Activated CD4-positive, alpha-beta T cell treated with anti-CD3 and anti-CD28 coated beads for 36 hours (primary cell): ENCODE data around the gene SEMA4D. TPM values are rescaled to one million over a fixed set of nuclear protein-coding genes. Genes with fewer than 3 reads are reported as not detected.
"Not testable (repeated sequence)": the region's sequence is repeated elsewhere in the genome, so short reads cannot be mapped to it uniquely, and the experiment has no call there.

Experiments used
- ATAC-seq: fragments of 200-7000 bp; cut with Tn5 transposase; one replicate; pipeline ENCODE4 v1.10.0; 2021; ENCODE audit warnings: mild to moderate bottlenecking, moderate library complexity
- CTCF ChIA-PET: fragments of 350-600 bp; sonication (Branson Sonifier 250); formaldehyde crosslinking; loops from one replicate; lab custom pipeline; 2021; ENCODE audit warnings: antibody characterized with exemption; lab: Charles Lee
- POLR2A ChIA-PET: fragments of 350-600 bp; sonication (Branson Sonifier 250); formaldehyde crosslinking; loops from one replicate; lab custom pipeline; 2021; ENCODE audit warnings: antibody characterized with exemption, inconsistent platforms; lab: Charles Lee
- DNase-seq: peaks from one replicate; pipeline ENCODE4 v3.0.0-alpha.2; 2020
- H3K27ac Mint-ChIP-seq: one replicate; pipeline ENCODE4 v1.8.0; 2021; ENCODE audit warnings: mixed read lengths
- H3K27me3 Mint-ChIP-seq: one replicate; pipeline ENCODE4 v1.8.0; 2021; ENCODE audit warnings: mixed read lengths
- H3K36me3 Mint-ChIP-seq: one replicate; pipeline ENCODE4 v1.8.0; 2021; ENCODE audit warnings: low read depth, mixed read lengths
- H3K4me1 Mint-ChIP-seq: one replicate; pipeline ENCODE4 v1.8.0; 2021; ENCODE audit warnings: mixed read lengths
- H3K4me3 Mint-ChIP-seq: one replicate; pipeline ENCODE4 v1.8.0; 2021; ENCODE audit warnings: mild to moderate bottlenecking, moderate library complexity, mixed read lengths
- H3K9me3 Mint-ChIP-seq: one replicate; pipeline ENCODE4 v1.8.0; 2021; ENCODE audit warnings: low read depth, mixed read lengths
- intact Hi-C, 2 experiments: fragments of 100-400 bp; cut with DNase I in 1 of 2; cut with micrococcal nuclease in 1 of 2; formaldehyde crosslinking; loops; one replicate each; pipeline versions ENCODE4 v1.14.2 to v1.15.1; 2022 to 2024; cut with DNase I, micrococcal nuclease
- total RNA-seq, 2 experiments: library from RNA; stranded (reverse); gene quantifications; one replicate each; pipeline ENCODE4 v1.2.3, GENCODE V29; 2021

The SEMA4D gene
- total RNA-seq, 2 experiments from 2014 or later: 215 to 226 TPM

GRCh38 chr9:89347651-89348050 is 150.3 kb downstream of the SEMA4D start:
- Mint-ChIP-seq H3K36me3 (peaks cover 80% of the 10 kb centered on the region), H3K4me3 (no peak overlapping the region), H3K27me3 (no peaks in the 10 kb centered on the region), H3K4me1 (peaks cover 36% of the 10 kb centered on the region), H3K27ac (no peak overlapping the region), H3K9me3 (peaks cover 5% of the 10 kb centered on the region)
- DNase-seq (no peak), ATAC-seq (no peak)
- ChIA-PET POLR2A (interaction anchor here (0.8 to 1.0 kb wide), 2 partner anchors 10 to 15 kb away, joined by 3 read pairs; no protein-coding TSS in a partner anchor), CTCF (interaction anchor here (0.7 to 0.8 kb wide), 2 partner anchors 13 to 53 kb away, joined by 3 read pairs; no protein-coding TSS in a partner anchor)
- intact Hi-C loops: no loop called here

GRCh38 chr9:89346696-89347095 is 151.2 kb downstream of the SEMA4D start:
- DNase-seq: no peak
- peaks cover 83% of the 10 kb centered on the region for H3K36me3 Mint-ChIP-seq
- H3K4me3 Mint-ChIP-seq: no peak overlapping the region
- H3K4me1 Mint-ChIP-seq: peaks cover 35% of the 10 kb centered on the region
- intact Hi-C loops: no loop called here
- no peaks in the 10 kb centered on the region for H3K27me3 Mint-ChIP-seq
- ChIA-PET CTCF (no interaction called here), POLR2A (no interaction called here)
- H3K27ac Mint-ChIP-seq: no peak overlapping the region
- no peak for ATAC-seq
- H3K9me3 Mint-ChIP-seq: peaks cover 5% of the 10 kb centered on the region

- no peak overlapping the region for H3K4me3 Mint-ChIP-seq
- H3K27me3 Mint-ChIP-seq: no peaks in the 10 kb centered on the region
- H3K9me3 Mint-ChIP-seq: peaks cover 5% of the 10 kb centered on the region
- DNase-seq (no peak), ATAC-seq (no peak)
- intact Hi-C loops: no loop called here
- ChIA-PET CTCF (interaction anchor here (0.6 to 0.7 kb wide), 2 partner anchors 38 to 871 kb away, joined by 3 to 5 read pairs; no protein-coding TSS in a partner anchor), POLR2A (no interaction called here)
- H3K36me3 Mint-ChIP-seq: peaks cover 84% of the 10 kb centered on the region
- H3K27ac Mint-ChIP-seq: peak overlapping the region; percentile 33
- peaks cover 34% of the 10 kb centered on the region for H3K4me1 Mint-ChIP-seq
These were observed 152.4 kb downstream of the SEMA4D start for GRCh38 chr9:89345476-89345875.

GRCh38 chr9:89343812-89344211 is 154.1 kb downstream of the SEMA4D start:
- intact Hi-C loops, POLR2A ChIA-PET, ATAC-seq, H3K9me3 Mint-ChIP-seq, DNase-seq, H3K27me3 Mint-ChIP-seq, H3K4me3 Mint-ChIP-seq: not testable (repeated sequence)
- CTCF ChIA-PET: interaction anchor here (1.5 kb wide), 1 partner anchor 14 kb away, joined by 5 read pairs; no protein-coding TSS in a partner anchor
- H3K36me3 Mint-ChIP-seq: peaks cover 74% of the 10 kb centered on the region
- H3K4me1 Mint-ChIP-seq: peaks cover 50% of the 10 kb centered on the region
- H3K27ac Mint-ChIP-seq: peak overlapping the region; percentile 47

- Mint-ChIP-seq H3K4me3 (no peak overlapping the region), H3K27ac (no peak overlapping the region), H3K9me3 (peaks cover 5% of the 10 kb centered on the region), H3K27me3 (no peaks in the 10 kb centered on the region), H3K4me1 (peaks cover 57% of the 10 kb centered on the region), H3K36me3 (peaks cover 74% of the 10 kb centered on the region)
- DNase-seq: no peak
- no peak for ATAC-seq
- ChIA-PET CTCF (interaction anchor here (1.5 kb wide), 1 partner anchor 14 kb away, joined by 5 read pairs; no protein-coding TSS in a partner anchor), POLR2A (no interaction called here)
- intact Hi-C loops: no loop called here
These were observed 155.0 kb downstream of the SEMA4D start for GRCh38 chr9:89342948-89343347.

GRCh38 chr9:89342213-89342612 is 155.7 kb downstream of the SEMA4D start:
- ChIA-PET CTCF (interaction anchor here (1.5 kb wide), 1 partner anchor 15 kb away, joined by 5 read pairs; no protein-coding TSS in a partner anchor), POLR2A (no interaction called here)
- Mint-ChIP-seq H3K9me3 (peaks cover 5% of the 10 kb centered on the region), H3K27ac (peak overlapping the region; percentile 49), H3K27me3 (no peaks in the 10 kb centered on the region), H3K4me1 (peaks cover 58% of the 10 kb centered on the region), H3K4me3 (no peak overlapping the region), H3K36me3 (peaks cover 77% of the 10 kb centered on the region)
- intact Hi-C loops: no loop called here
- DNase-seq: no peak
- no peak for ATAC-seq

- peak overlapping the region; percentile 66 for H3K27ac Mint-ChIP-seq
- no peaks in the 10 kb centered on the region for H3K27me3 Mint-ChIP-seq
- ChIA-PET CTCF (interaction anchor here (0.7 to 1.7 kb wide), 7 partner anchors 8 to 1624 kb away, joined by 3 to 4 read pairs (median 3); no protein-coding TSS in a partner anchor), POLR2A (interaction anchor here (1.0 kb wide), 1 partner anchor 20 kb away, joined by 3 read pairs; no protein-coding TSS in a partner anchor)
- DNase-seq: no peak
- H3K4me3 Mint-ChIP-seq: no peak overlapping the region
- intact Hi-C loops: loop anchor here (1.0 to 2.0 kb wide), 2 partner anchors 21 to 22 kb away; partner anchors contain the start of gene SECISBP2 (in 1 of the 2)
- ATAC-seq: peak; percentile 94
- H3K4me1 Mint-ChIP-seq: peaks cover 53% of the 10 kb centered on the region
- H3K9me3 Mint-ChIP-seq: peaks cover 5% of the 10 kb centered on the region
- H3K36me3 Mint-ChIP-seq: peaks cover 69% of the 10 kb centered on the region
These were observed 157.6 kb downstream of the SEMA4D start for GRCh38 chr9:89340332-89340731.

GRCh38 chr9:89339807-89340206 is 158.1 kb downstream of the SEMA4D start:
- peaks cover 66% of the 10 kb centered on the region for H3K36me3 Mint-ChIP-seq
- no peak overlapping the region for H3K4me3 Mint-ChIP-seq
- ATAC-seq: peak; percentile 40
- peaks cover 5% of the 10 kb centered on the region for H3K9me3 Mint-ChIP-seq
- no peaks in the 10 kb centered on the region for H3K27me3 Mint-ChIP-seq
- ChIA-PET CTCF (interaction anchor here (0.7 to 1.7 kb wide), 7 partner anchors 8 to 1624 kb away, joined by 3 to 4 read pairs (median 3); no protein-coding TSS in a partner anchor), POLR2A (interaction anchor here (0.6 to 1.0 kb wide), 2 partner anchors 19 to 261 kb away, joined by 3 to 5 read pairs; no protein-coding TSS in a partner anchor)
- H3K27ac Mint-ChIP-seq: peak overlapping the region; percentile 67
- intact Hi-C loops: loop anchor here (1.0 to 2.0 kb wide), 2 partner anchors 21 kb away; partner anchors contain the start of gene SECISBP2 (in 1 of the 2)
- no peak for DNase-seq
- H3K4me1 Mint-ChIP-seq: peaks cover 52% of the 10 kb centered on the region

- DNase-seq (no peak), ATAC-seq (no peak)
- intact Hi-C loops: no loop called here
- Mint-ChIP-seq H3K4me3 (no peak overlapping the region), H3K4me1 (peaks cover 7% of the 10 kb centered on the region), H3K27ac (no peak overlapping the region), H3K27me3 (no peaks in the 10 kb centered on the region), H3K36me3 (peaks cover 50% of the 10 kb centered on the region), H3K9me3 (no peaks in the 10 kb centered on the region)
- CTCF ChIA-PET: no interaction called here
- POLR2A ChIA-PET: no interaction called here
These were observed 167.4 kb downstream of the SEMA4D start for GRCh38 chr9:89330513-89330912.

- Mint-ChIP-seq H3K4me1 (peaks cover 12% of the 10 kb centered on the region), H3K9me3 (no peaks in the 10 kb centered on the region), H3K4me3 (no peak overlapping the region), H3K36me3 (peaks cover 49% of the 10 kb centered on the region), H3K27ac (no peak overlapping the region), H3K27me3 (no peaks in the 10 kb centered on the region)
- ATAC-seq: no peak
- DNase-seq: no peak
- POLR2A ChIA-PET: no interaction called here
- intact Hi-C loops: no loop called here
- CTCF ChIA-PET: no interaction called here
These were observed 168.0 kb downstream of the SEMA4D start for GRCh38 chr9:89329917-89330316.

GRCh38 chr9:89328064-89328463 is 169.8 kb downstream of the SEMA4D start:
- H3K27ac Mint-ChIP-seq: no peak overlapping the region
- ChIA-PET CTCF (interaction anchor here (1.2 to 1.4 kb wide), 2 partner anchors 12 to 33 kb away, joined by 3 to 5 read pairs; no protein-coding TSS in a partner anchor), POLR2A (no interaction called here)
- H3K4me1 Mint-ChIP-seq: peaks cover 25% of the 10 kb centered on the region
- H3K27me3 Mint-ChIP-seq: no peaks in the 10 kb centered on the region
- no peak for ATAC-seq
- no peaks in the 10 kb centered on the region for H3K9me3 Mint-ChIP-seq
- intact Hi-C loops: no loop called here
- peaks cover 34% of the 10 kb centered on the region for H3K36me3 Mint-ChIP-seq
- DNase-seq: no peak
- no peak overlapping the region for H3K4me3 Mint-ChIP-seq
